DOHH2 (cell line): ENCODE measurements around the gene CBR3.

Experiments
- H3F3A ChIP-seq: fragments of 200-600 bp; sonication (generic), shearing (Covaris generic); 2 replicates; pipeline ENCODE4 v1.6.0; 2016; ENCODE audit warnings: antibody characterized with exemption, mild to moderate bottlenecking; ENCODE audit not compliant: control insufficient read depth, insufficient read depth
- H3K27ac ChIP-seq: fragments of 200-600 bp; sonication (generic); 2 replicates; pipeline ENCODE4 v1.5.1; 2014; ENCODE audit warnings: low read depth, mild to moderate bottlenecking, low read length, moderate library complexity
- H3K27me3 ChIP-seq: fragments of 200-600 bp; sonication (generic); 2 replicates; pipeline ENCODE4 v1.6.1; 2014; ENCODE audit warnings: mild to moderate bottlenecking, low read length, mixed read lengths; ENCODE audit not compliant: control insufficient read depth
- H3K36me3 ChIP-seq: fragments of 200-600 bp; sonication (generic); 2 replicates; pipeline ENCODE4 v1.6.1; 2014; ENCODE audit warnings: mild to moderate bottlenecking, low read length, moderate library complexity, mixed read lengths; ENCODE audit not compliant: control insufficient read depth
- H3K4me1 ChIP-seq: fragments of 200-600 bp; sonication (generic); 2 replicates; pipeline ENCODE4 v1.6.1; 2014; ENCODE audit warnings: mild to moderate bottlenecking, low read length, mixed read lengths; ENCODE audit not compliant: control insufficient read depth
- H3K4me2 ChIP-seq: fragments of 200-600 bp; sonication (generic); 2 replicates; pipeline ENCODE4 v1.6.0; 2014; ENCODE audit warnings: mild to moderate bottlenecking, low read length, moderate library complexity
- H3K4me3 ChIP-seq: fragments of 200-600 bp; sonication (generic); 2 replicates; pipeline ENCODE4 v1.5.1; 2014; ENCODE audit warnings: mild to moderate bottlenecking, low read length, mixed read lengths
- H3K79me2 ChIP-seq: fragments of 200-600 bp; sonication (generic); 2 replicates; pipeline ENCODE4 v1.6.1; 2014; ENCODE audit warnings: mild to moderate bottlenecking, low read length, mixed read lengths; ENCODE audit not compliant: control insufficient read depth
- H3K9me2 ChIP-seq: fragments of 200-600 bp; sonication (generic); replicated peaks from 2 replicates; pipeline ENCODE4 v1.6.1; 2014; ENCODE audit warnings: mild to moderate bottlenecking, low read length, mixed read lengths; ENCODE audit not compliant: control insufficient read depth
- H3K9me3 ChIP-seq: fragments of 200-600 bp; sonication (generic); 2 replicates; pipeline ENCODE4 v1.6.1; 2014; ENCODE audit warnings: antibody characterized with exemption, low read length, mixed read lengths; ENCODE audit not compliant: control insufficient read depth, insufficient read depth
- H4K20me1 ChIP-seq: fragments of 200-600 bp; sonication (generic); 2 replicates; pipeline ENCODE4 v1.6.0; 2014; ENCODE audit warnings: low read depth, mild to moderate bottlenecking, antibody characterized with exemption, low read length, moderate library complexity; ENCODE audit not compliant: control insufficient read depth, insufficient read depth
- CTCF ChIP-seq: fragments of 200-600 bp; sonication (generic); IDR thresholded peaks from one replicate; pipeline ENCODE4 v1.5.1; 2014; ENCODE audit warnings: antibody characterized with exemption, mild to moderate bottlenecking, low read depth, low read length; ENCODE audit not compliant: poor library complexity, severe bottlenecking
- EZH2phosphoT487 ChIP-seq: fragments of 200-600 bp; sonication (generic); IDR thresholded peaks from 2 replicates; pipeline ENCODE4 v1.6.1; 2017; ENCODE audit warnings: borderline replicate concordance, mild to moderate bottlenecking, antibody characterized with exemption, low read length, moderate library complexity, mixed read lengths

The CBR3 gene

GRCh38 chr21:36120304-36120888 lies 14.5 kb upstream of the CBR3 start:
- no peaks in the 10 kb centered on the region for H3F3A ChIP-seq
- no peak overlapping the region for H3K27ac ChIP-seq
- no peak overlapping the region for H3K4me2 ChIP-seq
- peaks cover 3% of the 10 kb centered on the region; the same call in 1 of the 2 replicates for H3K27me3 ChIP-seq
- no peaks in the 10 kb centered on the region for H3K9me2 ChIP-seq
- no peaks in the 10 kb centered on the region for H3K79me2 ChIP-seq
- no peaks in the 10 kb centered on the region for H4K20me1 ChIP-seq
- no peak overlapping the region for H3K4me3 ChIP-seq
- TF ChIP-seq EZH2phosphoT487 (no peak), CTCF (no peak)
- no peaks in the 10 kb centered on the region for H3K36me3 ChIP-seq
- H3K4me1 ChIP-seq = no peaks in the 10 kb centered on the region
- no peaks in the 10 kb centered on the region for H3K9me3 ChIP-seq

GRCh38 chr21:36122977-36123376 lies 11.9 kb upstream of the CBR3 start:
- Histone ChIP-seq H3K4me2 (no peak overlapping the region), H3K9me3 (no peaks in the 10 kb centered on the region), H3K4me3 (no peak overlapping the region), H3K9me2 (no peaks in the 10 kb centered on the region), H3K27ac (no peak overlapping the region), H3K4me1 (no peaks in the 10 kb centered on the region), H4K20me1 (no peaks in the 10 kb centered on the region), H3K36me3 (no peaks in the 10 kb centered on the region), H3K27me3 (peaks cover 9% of the 10 kb centered on the region), H3F3A (no peaks in the 10 kb centered on the region), H3K79me2 (no peaks in the 10 kb centered on the region)
- TF ChIP-seq EZH2phosphoT487 (no peak), CTCF (peak; percentile 6)

GRCh38 chr21:36124395-36124794 lies 10.5 kb upstream of the CBR3 start:
- Histone ChIP-seq H3K27me3 (peaks cover 17% of the 10 kb centered on the region), H3K4me1 (no peaks in the 10 kb centered on the region), H3K4me2 (no peak overlapping the region), H3K79me2 (no peaks in the 10 kb centered on the region), H3K4me3 (no peak overlapping the region), H4K20me1 (no peaks in the 10 kb centered on the region), H3F3A (no peaks in the 10 kb centered on the region), H3K9me3 (no peaks in the 10 kb centered on the region), H3K9me2 (no peaks in the 10 kb centered on the region), H3K27ac (no peak overlapping the region), H3K36me3 (no peaks in the 10 kb centered on the region)
- TF ChIP-seq CTCF (no peak), EZH2phosphoT487 (no peak)
